Esophagus squamous epithelium (tissue), 4 donors: ENCODE measurements around the gene SMARCE1.

Experiments
- CTCF ChIP-seq, 6 experiments: fragments of 450-650 bp in 4 of 6; fragments of 200-600 bp in 2 of 6; sonication (generic) in 2 of 6; IDR thresholded peaks; one replicate each; pipeline ENCODE4 v1.5.1; 2016 to 2019; ENCODE audit warnings: antibody characterized with exemption in 6 of 6, mild to moderate bottlenecking in 4 of 6, moderate library complexity in 4 of 6
- POLR2A ChIP-seq, 4 donors: fragments of 450-650 bp; IDR thresholded peaks; one replicate each; pipeline ENCODE4 v1.6.1; 2017; ENCODE audit warnings: antibody characterized with exemption in 4 of 4, mild to moderate bottlenecking in 4 of 4, moderate library complexity in 3 of 4

DNA sequence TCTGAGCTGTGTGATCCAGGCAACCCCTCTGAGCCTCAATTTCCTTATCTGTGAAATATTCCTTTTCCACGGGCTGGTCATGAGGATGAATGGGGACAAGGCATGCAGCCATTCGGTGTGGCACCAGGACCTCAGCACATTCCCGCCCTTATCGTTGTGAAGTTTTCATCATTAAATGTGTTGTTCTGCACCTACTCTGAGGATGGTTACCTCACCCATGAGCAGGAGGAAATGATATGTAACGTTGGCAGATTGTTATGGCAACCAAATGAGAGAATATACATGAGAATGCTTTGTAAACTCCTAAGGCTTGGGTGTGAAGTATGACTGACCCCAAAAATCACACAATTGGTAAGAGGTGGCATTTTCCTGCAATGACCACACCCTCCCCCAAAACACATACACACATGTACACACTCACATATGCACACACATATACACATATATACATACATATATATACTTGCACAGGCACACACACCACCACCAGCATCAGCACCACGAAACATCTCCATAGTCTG lies 39.5 kb downstream of the SMARCE1 start:
- no peak for TF ChIP-seq CTCF (IDR thresholded peaks at IDR 0.05)
- no peak for TF ChIP-seq POLR2A (IDR thresholded peaks at IDR 0.05)
